ENCODE results near the gene MOSMO. TPM values are rescaled to one million over a fixed set of nuclear protein-coding genes. Genes with fewer than 3 reads are reported as not detected.

Gene MOSMO
- total and polyA plus RNA-seq, 9 of the 15 experiments (the other 6 are each of a cell fraction or from before 2014, with no cell fraction given): 1.9 to 13.3 (median 7.7) TPM

DNA sequence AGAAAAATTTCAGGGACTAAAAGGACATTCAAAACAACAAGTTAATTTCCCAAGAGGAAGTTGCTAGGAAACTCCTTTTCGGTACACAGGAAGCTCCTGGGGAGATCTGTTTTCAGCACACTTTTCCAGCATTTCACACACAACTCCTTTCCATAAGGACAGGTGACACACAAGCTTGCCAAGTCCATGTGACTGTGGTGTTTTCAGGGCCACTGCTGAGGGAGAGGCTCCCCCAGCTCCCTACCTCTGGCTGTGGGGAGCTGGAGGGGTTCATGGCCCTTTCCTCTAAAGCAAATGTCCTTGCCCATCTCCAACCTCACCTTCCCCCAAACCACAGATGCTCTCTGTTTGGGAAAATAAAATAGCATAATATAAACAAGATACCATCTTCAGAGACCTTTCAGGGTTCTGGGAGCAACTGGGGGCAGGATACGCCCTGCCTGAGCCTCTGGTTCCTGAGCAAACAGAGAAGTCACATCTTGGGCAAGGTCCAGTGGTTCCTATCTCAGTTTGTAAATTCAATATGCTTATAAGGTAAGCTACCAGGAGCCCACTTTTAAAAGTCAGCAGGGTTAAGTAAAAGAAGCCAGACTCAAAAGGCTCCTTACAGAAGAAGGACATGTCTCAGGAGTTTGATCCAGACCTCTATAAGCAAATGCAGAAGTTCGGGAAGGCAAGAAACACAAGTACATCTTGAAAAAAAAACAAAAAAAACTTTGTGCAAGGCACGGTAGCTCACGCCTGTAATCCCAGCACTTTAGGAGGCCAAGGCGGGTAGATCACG is 10.0 kb upstream of the MOSMO start:
- ChIA-PET POLR2A (interaction anchor here (0.7 to 1.6 kb wide), 4 partner anchors 8 to 80 kb away, joined by 3 to 7 read pairs (median 4); partner anchors contain the start of gene MOSMO), CTCF (ENCODE audit: low intra/inter-chr PET ratio) (no interaction called here)
- ATAC-seq (no peak), FAIRE-seq (no peak), DNase-seq (ENCODE audit: extremely low read depth in 1 of 4, low spot score in 3 of 4) (no peak)
- Histone ChIP-seq H3K27me3 (ENCODE audit: control insufficient read depth in 2 of 2, insufficient read depth in 2 of 2, low read length in 2 of 2) (no peaks in the 10 kb centered on the region; a peak in 1 of 5 replicates), H3K4me2 (ENCODE audit: insufficient read depth, low read length) (no peak overlapping the region), H3K36me3 (ENCODE audit: control insufficient read depth, insufficient read depth, low read length) (no peaks in the 10 kb centered on the region), H3K79me2 (ENCODE audit: control insufficient read depth, insufficient read depth, low read length) (no peaks in the 10 kb centered on the region), H3K4me3 (no peak overlapping the region), H3K9me1 (ENCODE audit: control insufficient read depth, insufficient read depth, low read length) (no peaks in the 10 kb centered on the region), H4K20me1 (replicated peaks; ENCODE audit: control insufficient read depth, insufficient read depth, low read length) (no peaks in the 10 kb centered on the region), H2AFZ (ENCODE audit: low read depth, low read length) (peak overlapping the region; percentile 44), H3K4me1 (replicated peaks in 1 of 2; ENCODE audit: control insufficient read depth in 2 of 2, insufficient read depth in 2 of 2, low read length in 2 of 2) (peaks cover 5 to 11% of the 10 kb centered on the region in 2 experiments; a peak in 4 of 5 replicates), H3K9ac (ENCODE audit: insufficient read depth in 1 of 2, low read depth in 2 of 2, low read length in 2 of 2) (no peak overlapping the region), H3K27ac (ENCODE audit: extremely low read depth, low read depth, low read length) (no peak overlapping the region), H3K9me3 (replicated peaks; ENCODE audit: control insufficient read depth, insufficient read depth, low read depth, low read length) (no peaks in the 10 kb centered on the region)
- no TSS peak for BruUV-seq (replicated peaks)
- intact Hi-C loops (cut with micrococcal nuclease): loop anchor here (5.0 kb wide), 1 partner anchor 299 kb away; the partner anchor contains the start of gene POLR3E
- in situ Hi-C loops (cut with MboI): loop anchor here (5.0 kb wide), 2 partner anchors 99 to 184 kb away; no protein-coding TSS in a partner anchor
- WGBS (ENCODE audit: insufficient coverage, low coverage, missing lambda C conversion rate): 68% methylated on average over 7 of the region's 7 CpGs
- TF ChIP-seq ZNF184 (CRISPR knock-in tag; IDR thresholded peaks at IDR 0.05) (no peak), ZBTB8A (IDR thresholded peaks at IDR 0.05; ENCODE audit: partially characterized antibody) (no peak), BRF1 (IDR thresholded peaks at IDR 0.05; ENCODE audit: borderline replicate concordance, extremely low read depth, insufficient read length) (no peak), BHLHE40 (IDR thresholded peaks at IDR 0.05; ENCODE audit: low read length) (no peak), MTA2 (IDR thresholded peaks at IDR 0.05; ENCODE audit: low read depth) (no peak), MAFK (IDR thresholded peaks at IDR 0.05; ENCODE audit: low read length) (no peak), HMG20B (CRISPR knock-in tag; IDR thresholded peaks at IDR 0.05) (no peak), CTBP1 (IDR thresholded peaks at IDR 0.05; ENCODE audit: borderline replicate concordance) (no peak), FOXA3 (CRISPR knock-in tag; conservative IDR thresholded peaks at IDR 0.05 in 1 of 2, IDR thresholded peaks at IDR 0.05 in 1 of 2) (no peak), SRSF3 (IDR thresholded peaks at IDR 0.05; ENCODE audit: insufficient read depth, low read length) (no peak), SOX6 (IDR thresholded peaks at IDR 0.05) (no peak)
- TF ChIP-seq, protein P1, sequence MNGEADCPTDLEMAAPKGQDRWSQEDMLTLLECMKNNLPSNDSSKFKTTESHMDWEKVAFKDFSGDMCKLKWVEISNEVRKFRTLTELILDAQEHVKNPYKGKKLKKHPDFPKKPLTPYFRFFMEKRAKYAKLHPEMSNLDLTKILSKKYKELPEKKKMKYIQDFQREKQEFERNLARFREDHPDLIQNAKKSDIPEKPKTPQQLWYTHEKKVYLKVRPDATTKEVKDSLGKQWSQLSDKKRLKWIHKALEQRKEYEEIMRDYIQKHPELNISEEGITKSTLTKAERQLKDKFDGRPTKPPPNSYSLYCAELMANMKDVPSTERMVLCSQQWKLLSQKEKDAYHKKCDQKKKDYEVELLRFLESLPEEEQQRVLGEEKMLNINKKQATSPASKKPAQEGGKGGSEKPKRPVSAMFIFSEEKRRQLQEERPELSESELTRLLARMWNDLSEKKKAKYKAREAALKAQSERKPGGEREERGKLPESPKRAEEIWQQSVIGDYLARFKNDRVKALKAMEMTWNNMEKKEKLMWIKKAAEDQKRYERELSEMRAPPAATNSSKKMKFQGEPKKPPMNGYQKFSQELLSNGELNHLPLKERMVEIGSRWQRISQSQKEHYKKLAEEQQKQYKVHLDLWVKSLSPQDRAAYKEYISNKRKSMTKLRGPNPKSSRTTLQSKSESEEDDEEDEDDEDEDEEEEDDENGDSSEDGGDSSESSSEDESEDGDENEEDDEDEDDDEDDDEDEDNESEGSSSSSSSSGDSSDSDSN (IDR thresholded peaks at IDR 0.05; ENCODE audit: borderline replicate concordance in 1 of 2, low read depth in 2 of 2, low read length in 2 of 2): no peak
- TF ChIP-seq, protein P2, sequence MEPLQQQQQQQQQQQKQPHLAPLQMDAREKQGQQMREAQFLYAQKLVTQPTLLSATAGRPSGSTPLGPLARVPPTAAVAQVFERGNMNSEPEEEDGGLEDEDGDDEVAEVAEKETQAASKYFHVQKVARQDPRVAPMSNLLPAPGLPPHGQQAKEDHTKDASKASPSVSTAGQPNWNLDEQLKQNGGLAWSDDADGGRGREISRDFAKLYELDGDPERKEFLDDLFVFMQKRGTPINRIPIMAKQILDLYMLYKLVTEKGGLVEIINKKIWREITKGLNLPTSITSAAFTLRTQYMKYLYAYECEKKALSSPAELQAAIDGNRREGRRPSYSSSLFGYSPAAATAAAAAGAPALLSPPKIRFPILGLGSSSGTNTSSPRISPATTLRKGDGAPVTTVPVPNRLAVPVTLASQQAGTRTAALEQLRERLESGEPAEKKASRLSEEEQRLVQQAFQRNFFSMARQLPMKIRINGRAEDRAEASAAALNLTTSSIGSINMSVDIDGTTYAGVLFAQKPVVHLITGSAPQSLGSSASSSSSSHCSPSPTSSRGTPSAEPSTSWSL (CRISPR knock-in tag; IDR thresholded peaks at IDR 0.05; ENCODE audit: borderline replicate concordance): no peak
